Lower lobe of right lung (tissue), 2 donors: ENCODE results near the gene B3GALT6. TPM values are rescaled to one million over a fixed set of nuclear protein-coding genes. Genes with fewer than 3 reads are reported as not detected.

Source experiments
- ATAC-seq, 2 donors: fragments of 200-7000 bp; cut with Tn5 transposase; one replicate each; pipeline ENCODE4 v1.9.1; 2020 to 2022; ENCODE audit warnings: mild to moderate bottlenecking in 2 of 2, moderate library complexity in 2 of 2
- DNase-seq: peaks from one replicate; pipeline ENCODE4 v3.0.0-alpha.2; 2020
- H3K27ac ChIP-seq: fragments of 200-600 bp; one replicate; pipeline ENCODE4 v1.8.0; 2022
- H3K27me3 ChIP-seq: fragments of 200-600 bp; one replicate; pipeline ENCODE4 v1.8.0; 2022; ENCODE audit warnings: low read depth
- H3K36me3 ChIP-seq: fragments of 200-600 bp; one replicate; pipeline ENCODE4 v1.8.0; 2022; ENCODE audit warnings: mild to moderate bottlenecking
- H3K4me1 ChIP-seq: fragments of 200-600 bp; one replicate; pipeline ENCODE4 v1.8.0; 2022
- H3K4me3 ChIP-seq: fragments of 200-600 bp; one replicate; pipeline ENCODE4 v1.8.0; 2022; ENCODE audit warnings: mild to moderate bottlenecking
- H3K9me3 ChIP-seq: fragments of 200-600 bp; one replicate; pipeline ENCODE4 v1.8.0; 2022
- CTCF ChIP-seq: fragments of 200-600 bp; IDR thresholded peaks from one replicate; pipeline ENCODE4 v1.8.0; 2022; ENCODE audit warnings: antibody characterized with exemption, mild to moderate bottlenecking
- intact Hi-C: fragments of 100-400 bp; cut with DNase I; formaldehyde crosslinking; loops from one replicate; pipeline ENCODE4 v1.11.0; 2022
- total RNA-seq: library from RNA; stranded (reverse); fragmentation: NEBNext Ultra II Directional; extraction: Animal tissue kit (Norgen Biotek cat#: 25700); gene quantifications from one replicate; pipeline ENCODE4 v1.2.1, GENCODE V29; 2021
- donor health status: DM: no; HTN: yes; CAD: no; lungs with severe emphysema.

Gene B3GALT6
- total RNA-seq, 1 donor from 2014 or later, result 13.7 TPM

DNA sequence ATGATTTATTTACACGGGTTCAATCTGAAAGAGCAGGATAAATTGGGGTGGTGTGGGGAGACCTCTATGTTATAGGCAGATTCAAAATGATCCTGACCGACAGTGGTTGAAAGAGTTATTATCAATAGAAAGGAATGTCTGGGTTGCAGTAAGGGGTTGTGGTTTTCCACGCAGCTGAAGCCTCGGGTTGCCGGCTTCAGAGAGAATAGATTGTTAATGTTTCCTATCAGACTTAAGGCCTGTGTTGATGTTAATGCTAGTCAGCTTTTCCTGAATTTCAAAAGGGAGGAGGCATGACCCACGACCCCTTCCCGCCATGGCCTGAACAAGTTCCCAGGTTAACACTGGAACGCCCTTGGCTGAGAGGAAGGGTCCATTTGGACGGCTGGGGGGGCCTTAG, 43.8 kb downstream of the B3GALT6 start:
- no peak for DNase-seq
- H3K36me3 ChIP-seq, result peaks cover 5% of the 10 kb centered on the region
- ATAC-seq, result no peak
- H3K9me3 ChIP-seq, result no peaks in the 10 kb centered on the region
- TF ChIP-seq CTCF, result no peak
- H3K27ac ChIP-seq, result no peak overlapping the region
- no peaks in the 10 kb centered on the region for H3K27me3 ChIP-seq
- no peak overlapping the region for H3K4me3 ChIP-seq
- intact Hi-C loops, result no loop called here
- peaks cover 29% of the 10 kb centered on the region for H3K4me1 ChIP-seq

DNA sequence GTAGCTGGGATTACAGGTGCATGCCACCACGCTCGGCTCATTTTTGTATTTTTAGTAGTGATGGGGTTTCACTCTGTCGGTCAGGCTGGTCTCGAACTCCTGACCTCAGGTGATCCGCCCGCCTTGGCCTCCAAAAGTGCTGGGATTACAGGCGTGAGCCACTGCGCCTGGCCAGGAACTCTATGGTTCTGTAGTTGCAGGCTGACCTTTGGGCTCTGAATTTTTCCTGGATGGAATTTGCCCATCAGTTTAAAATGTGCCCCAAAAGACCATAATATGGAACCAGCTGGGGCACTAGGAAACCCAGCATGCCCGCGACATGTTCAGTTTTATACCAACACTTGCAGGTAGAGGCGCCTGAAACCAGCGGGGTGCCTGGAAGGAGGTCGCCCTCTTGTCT, 46.6 kb downstream of the B3GALT6 start:
- DNase-seq (no peak), ATAC-seq (no peak)
- H3K9me3 ChIP-seq, result no peaks in the 10 kb centered on the region
- no peaks in the 10 kb centered on the region for H3K36me3 ChIP-seq
- H3K4me1 ChIP-seq, result peaks cover 13% of the 10 kb centered on the region
- TF ChIP-seq CTCF, result no peak
- H3K27ac ChIP-seq, result no peak overlapping the region
- H3K4me3 ChIP-seq, result no peak overlapping the region
- intact Hi-C loops, result no loop called here
- H3K27me3 ChIP-seq, result no peaks in the 10 kb centered on the region

GRCh38 chr1:1279028-1279427, 47.0 kb downstream of the B3GALT6 start:
- DNase-seq (no peak), ATAC-seq (no peak)
- no peak for TF ChIP-seq CTCF
- Histone ChIP-seq H3K4me3 (no peak overlapping the region), H3K27me3 (no peaks in the 10 kb centered on the region), H3K9me3 (no peaks in the 10 kb centered on the region), H3K4me1 (peaks cover 13% of the 10 kb centered on the region), H3K27ac (no peak overlapping the region), H3K36me3 (no peaks in the 10 kb centered on the region)
- intact Hi-C loops, result no loop called here

- no peak overlapping the region for H3K27ac ChIP-seq
Observed at GRCh38 chr1:1280782-1281481, 48.9 kb downstream of the B3GALT6 start.

DNA sequence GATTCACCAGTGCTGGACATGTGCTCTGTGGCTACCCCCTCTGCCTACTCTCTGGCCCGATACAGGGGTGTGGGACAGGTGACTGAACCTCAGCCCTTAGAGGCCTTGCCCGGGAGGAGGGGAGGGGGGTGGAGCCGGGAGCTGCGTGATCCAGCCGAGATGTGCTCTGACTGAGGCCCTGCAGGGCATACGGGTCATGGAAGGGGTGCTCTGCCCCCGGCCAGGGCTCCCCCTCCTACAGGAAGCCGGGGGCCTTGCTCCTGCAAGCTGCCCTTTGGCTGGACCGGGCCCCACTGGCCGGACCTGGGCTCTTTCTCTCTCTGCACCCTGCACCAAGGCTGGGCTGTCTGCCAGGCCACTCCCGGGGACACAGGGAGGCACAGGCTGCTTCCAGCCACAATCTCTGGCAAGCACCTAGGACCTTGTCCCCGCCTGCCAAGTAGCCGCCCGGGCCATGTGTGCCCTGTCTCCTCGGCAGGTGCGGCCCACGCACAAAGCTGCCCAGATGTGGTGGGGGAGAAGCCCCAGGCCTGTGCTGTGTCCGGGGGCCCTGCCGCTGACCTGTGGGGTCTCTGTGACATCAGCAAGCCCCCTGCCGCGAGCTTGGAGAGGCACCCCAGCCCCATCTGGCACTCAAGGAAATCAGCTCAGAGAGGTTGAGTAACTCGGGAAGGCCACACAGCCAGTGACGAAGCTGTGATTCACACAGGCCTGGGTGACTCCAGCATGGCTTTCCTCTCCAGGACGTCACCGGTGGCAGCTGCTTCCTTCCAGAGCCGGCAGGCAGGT, 49.7 kb downstream of the B3GALT6 start:
- Histone ChIP-seq H3K4me1 (peaks cover 5% of the 10 kb centered on the region), H3K4me3 (no peak overlapping the region), H3K9me3 (no peaks in the 10 kb centered on the region), H3K36me3 (no peaks in the 10 kb centered on the region), H3K27me3 (peaks cover 19% of the 10 kb centered on the region), H3K27ac (no peak overlapping the region)
- intact Hi-C loops, result no loop called here
- peak; percentile 84 for DNase-seq
- ATAC-seq, result peak; percentile 75 to 81
- TF ChIP-seq CTCF, result no peak

More at GRCh38 chr1:1280782-1281481, 48.9 kb downstream of the B3GALT6 start:
- peaks cover 11% of the 10 kb centered on the region for H3K27me3 ChIP-seq
- intact Hi-C loops, result no loop called here
- DNase-seq (no peak), ATAC-seq (no peak)
- no peaks in the 10 kb centered on the region for H3K36me3 ChIP-seq
- no peaks in the 10 kb centered on the region for H3K9me3 ChIP-seq
- TF ChIP-seq CTCF, result no peak
- H3K4me3 ChIP-seq, result no peak overlapping the region
- H3K4me1 ChIP-seq, result peaks cover 5% of the 10 kb centered on the region
